Cardiac septum (tissue), 1 donor: ENCODE data around the gene SIGLEC10. TPM values are rescaled to one million over a fixed set of nuclear protein-coding genes. Genes with fewer than 3 reads are reported as not detected.
A peak's percentile ranks its signal among the peaks of the same experiment; 100 is the strongest.

Source experiments
- DNase-seq: peaks from one replicate; pipeline ENCODE4 v3.0.0-alpha.2; 2020; ENCODE audit warnings: low spot score
- intact Hi-C: fragments of 100-400 bp; cut with DNase I; formaldehyde crosslinking; loops from one replicate; pipeline ENCODE4 v1.14.0; 2022
- total RNA-seq: library from RNA; stranded (reverse); fragmentation: NEBNext Ultra II Directional; extraction: Animal tissue kit (Norgen Biotek cat#: 25700); gene quantifications from one replicate; pipeline ENCODE4 v1.2.1, GENCODE V29; 2021
- donor health status: DM: no; HTN: no; CAD: no.

The SIGLEC10 gene
- total RNA-seq, 1 donor from 2014 or later = 0.30 TPM

DNA sequence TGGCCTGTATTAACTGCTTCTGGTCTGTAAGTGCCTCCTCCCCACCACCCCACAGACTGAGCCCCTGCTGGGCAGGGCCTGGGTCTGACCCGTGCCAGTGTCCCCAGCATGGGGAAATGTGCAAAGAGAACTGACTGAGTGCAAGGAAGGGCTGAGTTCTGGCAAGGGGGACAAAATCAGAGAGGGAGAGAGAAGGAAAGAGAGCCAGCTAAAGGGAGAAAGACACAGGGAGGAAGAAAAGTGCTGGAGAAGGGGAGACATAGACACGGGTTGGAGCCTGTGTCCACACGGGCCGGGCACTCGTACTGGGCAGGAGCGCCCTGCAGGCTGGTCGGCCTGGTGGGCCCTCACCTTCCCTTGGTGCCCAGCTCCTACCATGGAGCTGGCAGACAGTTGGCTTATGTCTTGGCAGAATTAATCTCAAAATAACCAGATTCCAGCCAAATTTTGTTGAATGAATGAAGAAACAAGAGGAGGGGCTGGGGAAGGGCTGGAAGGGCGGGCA is 46.2 kb downstream of the SIGLEC10 start:
- intact Hi-C loops = no loop called here
- DNase-seq = peak; percentile 71

DNA sequence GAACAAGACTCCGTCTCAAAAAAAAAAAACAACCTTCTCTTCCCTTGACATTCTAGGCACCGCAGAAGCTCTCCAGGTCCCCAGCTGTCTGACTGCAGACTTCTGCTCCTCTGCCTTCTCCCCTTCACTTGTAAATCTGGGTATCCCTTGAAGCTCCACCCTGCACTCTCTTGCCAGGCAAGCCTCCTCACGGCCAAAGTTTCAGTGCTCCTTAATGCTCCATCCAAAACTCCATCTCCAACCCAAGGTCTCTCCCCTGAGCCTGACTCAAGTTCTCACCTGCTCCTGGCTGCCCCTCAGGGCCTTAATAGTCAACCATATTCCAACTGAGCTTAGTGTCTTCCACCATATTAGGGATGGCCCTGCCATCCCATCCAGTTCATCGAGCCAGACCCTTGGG is 47.2 kb downstream of the SIGLEC10 start:
- intact Hi-C loops = no loop called here
- peak; percentile 68 for DNase-seq

DNA sequence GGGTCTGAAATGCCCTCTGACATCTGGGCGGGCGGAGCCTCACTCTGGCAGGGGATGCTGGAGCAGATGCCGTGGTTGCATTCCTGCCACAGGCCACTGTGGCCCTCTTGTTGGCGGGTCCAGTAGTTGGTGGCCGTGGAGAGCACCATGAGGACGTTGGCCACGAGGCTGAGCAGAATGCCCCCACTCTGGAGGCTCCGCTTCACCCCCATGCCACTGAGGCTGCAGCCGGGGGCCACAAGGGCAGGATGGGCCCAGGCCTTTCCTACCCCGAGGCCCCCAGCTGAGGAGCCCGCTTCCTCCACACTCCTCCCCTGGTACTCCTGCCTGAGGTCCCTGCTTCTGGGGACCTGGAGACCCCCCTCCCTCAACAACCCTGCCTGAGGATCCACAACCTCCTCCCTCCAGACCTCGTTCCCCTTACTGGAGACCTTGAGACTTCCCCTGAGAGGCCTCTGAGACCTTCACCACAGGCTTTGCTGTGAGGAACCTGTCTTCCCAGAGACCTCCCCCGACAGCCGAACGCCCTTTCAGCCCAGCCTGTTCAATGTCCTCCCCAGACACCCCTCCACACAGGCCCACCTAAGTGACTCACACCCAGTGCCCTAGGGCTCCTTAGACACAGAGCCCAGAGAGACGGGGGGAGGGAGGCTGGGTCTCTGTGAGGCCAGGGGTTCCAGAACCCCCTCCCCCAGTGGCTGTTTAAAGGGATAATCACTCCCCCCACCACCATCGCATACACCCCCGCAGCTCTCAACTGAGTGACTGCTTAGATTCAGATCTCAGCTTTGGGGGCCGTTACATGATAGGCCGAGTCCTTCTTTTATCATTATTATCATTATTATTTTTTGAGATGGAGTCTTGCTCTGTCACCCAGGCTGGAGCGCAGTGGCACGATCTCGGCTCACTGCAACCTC is 48.8 kb downstream of the SIGLEC10 start, which contains the start of gene CLDND2:
Gene CLDND2 (minus strand): TSS at position 638 of the 917 bp plus-strand sequence. CDS start 426 bp downstream, at position 212.
- peak; percentile 72 for DNase-seq
- intact Hi-C loops = loop anchor here (2.0 kb wide), 1 partner anchor 320 kb away; no protein-coding TSS in a partner anchor

DNA sequence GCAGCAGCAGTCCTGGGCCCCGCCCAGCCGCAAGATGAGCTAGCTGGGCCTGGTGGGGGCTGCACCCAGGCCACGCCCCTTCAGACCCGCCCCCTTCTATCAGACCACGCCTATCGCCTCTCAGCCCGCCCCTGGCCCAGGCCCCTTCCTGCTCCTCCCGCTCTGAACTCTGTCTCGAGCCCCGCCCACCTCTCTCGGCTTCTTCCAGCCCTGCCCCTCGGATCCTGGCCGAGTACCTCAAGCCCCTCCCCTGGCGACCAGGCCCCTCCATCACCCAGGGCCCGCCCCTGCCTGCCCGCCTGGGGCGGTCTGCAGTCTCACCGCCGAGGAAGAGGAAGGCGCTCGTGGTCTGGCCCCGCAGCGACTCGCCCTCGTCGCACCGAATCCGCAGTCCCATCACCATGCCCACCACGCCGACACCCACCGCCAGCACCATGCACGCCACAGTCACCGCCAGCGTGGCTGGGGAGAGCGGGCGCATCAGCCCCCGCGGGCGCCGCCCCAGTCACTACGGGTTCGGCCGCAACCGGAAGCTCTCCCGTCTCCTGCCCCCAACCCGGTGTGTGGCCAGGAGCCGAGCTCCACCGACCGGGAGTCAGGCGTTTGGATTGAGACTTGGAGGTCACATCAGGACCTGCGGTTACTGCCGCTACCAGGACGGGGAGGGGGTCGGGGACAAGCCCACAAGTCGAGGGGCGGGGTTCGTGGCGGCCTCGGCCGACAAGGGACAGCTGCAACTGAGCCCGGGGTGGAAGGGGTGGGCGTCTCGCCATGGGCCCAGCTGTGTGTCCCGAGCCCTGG is 49.7 kb downstream of the SIGLEC10 start:
- intact Hi-C loops = loop anchor here (2.0 kb wide), 3 partner anchors 27 to 321 kb away; no protein-coding TSS in a partner anchor
- peak; percentile 100 for DNase-seq

DNA sequence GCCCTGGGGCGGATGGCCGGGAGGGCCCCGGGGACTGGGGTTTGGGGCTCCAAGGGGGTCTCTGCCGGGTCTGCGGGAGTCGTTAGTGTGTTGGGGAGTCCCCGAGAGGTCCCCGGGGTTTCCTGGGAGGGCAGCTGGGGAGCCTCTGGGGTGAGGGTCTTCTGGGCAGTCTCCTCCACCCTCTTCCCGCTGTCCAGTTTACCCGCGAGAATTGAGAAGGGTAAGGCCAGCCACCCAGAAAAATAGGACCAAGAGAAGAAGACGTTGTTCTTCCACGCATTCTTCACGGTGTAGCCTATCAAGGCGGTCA is 50.2 kb downstream of the SIGLEC10 start:
- intact Hi-C loops = loop anchor here (2.0 kb wide), 2 partner anchors 26 to 28 kb away; no protein-coding TSS in a partner anchor
- no peak for DNase-seq

DNA sequence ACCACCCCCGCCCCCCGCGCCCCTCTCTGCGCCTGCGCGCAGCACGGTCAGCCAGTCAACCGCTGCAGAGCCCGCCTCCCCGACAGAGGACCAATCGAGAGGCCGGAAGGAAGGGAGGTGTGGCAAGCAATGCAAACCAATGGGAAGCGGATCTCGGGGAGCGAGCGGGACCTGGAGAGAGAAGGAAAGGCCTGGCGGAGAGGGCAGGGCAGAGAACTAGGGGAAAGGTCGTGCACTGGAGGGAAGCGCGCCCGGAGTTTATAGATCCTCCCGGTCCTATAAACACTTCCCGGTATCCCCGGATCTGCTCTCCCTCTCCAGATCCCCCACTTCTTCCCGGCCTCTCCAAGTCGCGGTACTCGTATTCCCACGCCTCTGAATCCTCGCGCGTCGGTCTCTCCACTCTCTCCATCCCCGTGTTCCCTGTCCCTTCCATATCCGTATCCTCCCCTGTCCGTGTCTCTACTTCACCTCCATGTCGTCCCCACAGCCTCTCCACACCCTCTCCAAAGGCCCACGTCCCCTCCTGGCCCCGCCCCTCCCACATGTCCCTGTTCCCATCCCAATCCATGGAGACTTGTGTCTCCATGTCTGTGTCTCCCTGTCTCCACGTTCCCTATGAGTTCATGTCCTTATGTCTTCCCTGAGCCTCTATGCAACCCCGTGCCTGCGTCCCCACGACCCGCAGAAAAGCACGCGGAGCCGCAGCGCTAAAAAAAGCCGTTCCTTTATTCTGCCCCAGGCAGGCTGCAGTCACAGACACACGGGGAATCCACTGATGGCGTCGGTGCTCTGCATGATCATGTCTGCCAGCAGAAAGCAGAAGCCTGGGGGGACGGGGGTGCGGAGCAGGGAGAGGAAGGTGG is 50.8 kb downstream of the SIGLEC10 start:
- peak; percentile 99 for DNase-seq
- intact Hi-C loops = loop anchor here (2.0 kb wide), 2 partner anchors 26 to 28 kb away; no protein-coding TSS in a partner anchor

DNA sequence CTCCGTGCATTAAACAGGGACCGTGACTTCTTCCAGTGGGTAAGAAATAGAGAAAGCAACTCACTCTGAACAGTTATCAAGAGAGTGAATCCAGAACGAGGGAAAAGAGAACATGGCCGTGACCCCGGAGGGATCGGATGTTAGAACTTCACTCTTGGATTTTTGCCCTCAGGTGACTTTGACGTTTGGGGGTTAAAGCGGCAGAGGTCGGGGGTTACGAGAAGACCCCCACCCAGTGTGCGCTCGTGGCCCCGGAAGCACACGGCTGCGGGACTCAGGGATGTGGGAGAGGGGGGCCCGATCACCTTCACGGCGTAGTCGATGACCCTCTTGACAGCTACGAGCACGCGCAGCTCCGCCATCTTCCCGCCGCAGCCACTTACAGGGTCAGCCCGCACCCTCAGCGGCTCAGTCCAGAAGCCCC is 51.5 kb downstream of the SIGLEC10 start, which contains the start of gene ETFB:
Gene ETFB (minus strand): TSS at position 424 of the 424 bp plus-strand sequence. CDS start 62 bp downstream, at position 362.
- DNase-seq = no peak
- intact Hi-C loops = loop anchor here (2.0 kb wide), 2 partner anchors 25 to 29 kb away; no protein-coding TSS in a partner anchor

DNA sequence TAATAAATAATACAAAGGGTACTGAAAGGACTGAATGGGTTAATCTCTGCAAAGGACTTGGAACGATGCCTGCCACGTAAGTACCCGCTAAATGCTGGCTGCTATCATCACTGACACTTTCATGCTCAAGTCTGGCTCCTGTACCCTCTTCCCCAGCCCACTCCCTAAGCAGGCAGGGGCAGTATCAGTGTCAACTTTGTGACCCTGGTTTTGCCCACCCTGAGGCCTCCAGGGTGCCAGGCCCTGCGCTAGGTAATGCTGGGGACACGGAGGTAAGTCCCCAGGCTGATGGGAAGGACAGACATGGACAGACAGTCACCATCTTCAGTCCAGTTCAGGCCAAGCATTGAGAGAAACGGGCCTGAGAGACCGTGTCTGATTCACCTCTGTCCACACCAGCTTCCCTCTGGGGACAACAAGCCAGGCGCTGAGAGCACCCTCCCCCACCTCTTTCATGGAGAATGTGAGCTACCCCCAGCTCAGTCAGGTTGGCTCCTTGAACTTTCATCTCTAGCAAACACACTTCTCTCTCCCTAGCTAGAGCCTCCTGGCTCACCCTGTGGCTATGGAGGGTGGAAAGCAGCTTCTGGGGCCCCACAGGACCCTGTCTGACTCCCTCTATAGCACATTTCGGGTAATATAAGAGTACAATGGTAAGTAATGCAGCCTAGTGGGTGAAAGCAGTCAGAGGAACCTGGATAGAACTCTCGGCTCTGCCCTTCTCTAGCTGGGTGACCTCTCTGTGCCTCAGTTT is 52.1 kb downstream of the SIGLEC10 start:
- DNase-seq = no peak
- intact Hi-C loops = no loop called here

DNA sequence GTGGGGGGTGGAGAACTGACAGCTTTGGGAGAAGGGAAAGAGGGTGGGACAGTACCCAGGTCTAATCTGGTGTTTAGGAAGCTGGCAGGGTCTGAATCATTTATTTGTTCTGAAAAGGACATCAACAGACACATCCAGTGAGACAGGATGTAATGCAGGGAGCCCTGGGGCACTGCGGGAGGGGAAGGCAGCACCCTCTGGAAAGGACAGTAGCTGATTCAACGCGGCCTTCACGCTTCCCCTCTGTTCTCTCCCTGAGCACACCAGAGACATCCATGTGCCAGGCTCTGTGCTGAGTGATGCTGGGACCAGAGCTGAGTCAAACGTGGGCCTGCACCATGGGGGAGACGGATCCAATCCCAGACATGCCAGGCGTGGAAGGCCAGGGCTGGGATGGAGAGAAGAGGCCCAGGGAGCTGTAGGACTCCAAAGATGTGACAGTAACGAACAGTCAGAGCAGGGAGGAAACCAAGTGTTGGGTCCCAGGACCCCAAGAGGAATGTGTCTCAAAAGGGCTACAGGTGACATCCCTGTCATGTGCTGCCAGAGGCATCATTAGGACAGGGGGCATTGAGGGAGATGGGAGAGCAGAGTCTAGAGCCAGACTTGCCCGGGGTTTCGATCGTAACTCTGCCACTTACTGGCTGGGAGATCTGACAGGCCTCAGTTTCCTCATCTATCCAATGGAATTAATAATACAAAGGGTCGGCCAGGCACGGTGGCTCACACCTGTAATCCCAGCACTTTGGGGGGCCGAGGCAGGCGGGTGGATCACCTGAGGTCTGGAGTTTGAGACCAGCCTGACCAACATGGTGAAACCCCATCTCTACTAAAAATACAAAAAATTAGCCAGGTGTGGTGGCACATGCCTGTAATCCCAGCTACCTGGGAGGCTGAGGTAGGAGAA is 53.0 kb downstream of the SIGLEC10 start:
- intact Hi-C loops = no loop called here
- DNase-seq = peak; percentile 57

DNA sequence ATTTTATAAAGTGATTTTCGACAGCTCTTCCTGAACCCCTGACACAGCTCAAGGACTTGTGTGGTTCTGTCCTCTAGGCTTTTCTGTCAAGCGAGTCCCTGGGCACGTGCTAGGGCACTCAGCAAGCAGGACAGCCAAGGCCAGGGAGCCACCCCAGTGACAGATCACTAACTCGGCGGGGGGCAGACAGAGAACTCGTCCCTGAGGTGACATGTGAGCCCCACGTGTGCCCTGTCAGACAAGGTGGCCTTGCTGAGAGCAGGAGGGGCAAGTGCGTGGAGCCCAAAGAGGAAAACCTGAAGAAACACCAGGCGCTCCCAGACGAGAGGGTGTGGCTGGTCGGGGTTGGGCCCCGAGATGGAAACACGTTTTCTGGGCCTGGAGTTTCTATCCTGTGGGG is 56.2 kb downstream of the SIGLEC10 start:
- intact Hi-C loops = no loop called here

More for the DNA sequence above, 56.2 kb downstream of the SIGLEC10 start:
- no peak for DNase-seq

Other genes starting within 250 kb of the SIGLEC10 start
- 1.4 TPM for gene CD33, start 192.6 kb downstream of the SIGLEC10 start, total RNA-seq
- gene SIGLECL1, start 166.6 kb downstream of the SIGLEC10 start, total RNA-seq = not detected
- gene IGLON5, start 106.0 kb downstream of the SIGLEC10 start, total RNA-seq = not detected
- gene VSIG10L, start 75.5 kb downstream of the SIGLEC10 start, total RNA-seq = 0.86 TPM
- 180 TPM for gene ETFB, start 51.3 kb downstream of the SIGLEC10 start, total RNA-seq
- 1.0 TPM for gene CLDND2, start 48.6 kb downstream of the SIGLEC10 start, total RNA-seq
- gene NKG7, start 45.0 kb downstream of the SIGLEC10 start, total RNA-seq = 3.6 TPM
- gene LIM2, start 29.7 kb downstream of the SIGLEC10 start, total RNA-seq = not detected
- gene C19orf84, start 27.1 kb downstream of the SIGLEC10 start, total RNA-seq = not detected
- gene SIGLEC8, start 40.8 kb upstream of the SIGLEC10 start, total RNA-seq = not detected
- gene CEACAM18, start 60.9 kb upstream of the SIGLEC10 start, total RNA-seq = not detected
- gene SIGLEC12, start 84.2 kb upstream of the SIGLEC10 start, total RNA-seq = not detected
- gene SIGLEC6, start 114.0 kb upstream of the SIGLEC10 start, total RNA-seq = 0.22 TPM
- 7.8 TPM for gene ZNF175, start 153.6 kb upstream of the SIGLEC10 start, total RNA-seq
- gene SIGLEC5, start 212.8 kb upstream of the SIGLEC10 start, total RNA-seq = 0.94 TPM
- gene SIGLEC14, start 229.2 kb upstream of the SIGLEC10 start, total RNA-seq = 1.2 TPM